RWPE2 (cell line): Measurements from ENCODE around the gene ATP4B.

Source experiments
- ATAC-seq: fragments of 200-7000 bp; cut with Tn5 transposase; 3 replicates; pipeline ENCODE4 v1.9.1; 2021; ENCODE audit warnings: low read depth
- DNase-seq: peaks from one replicate; pipeline ENCODE4 v3.0.0-alpha.2; 2020; ENCODE audit warnings: low spot score
- H3K27ac ChIP-seq: fragments of 450-650 bp; 2 replicates; pipeline ENCODE4 v1.5.1; 2017; ENCODE audit warnings: mild to moderate bottlenecking; ENCODE audit not compliant: poor library complexity, severe bottlenecking
- H3K27me3 ChIP-seq: fragments of 250-450 bp; sonication (Bioruptor Pico); 2 replicates; pipeline ENCODE4 v1.5.1; 2021; ENCODE audit warnings: mild to moderate bottlenecking, moderate library complexity; ENCODE audit not compliant: insufficient read depth, poor library complexity, severe bottlenecking
- H3K36me3 ChIP-seq: fragments of 250-450 bp; sonication (Bioruptor Pico); 2 replicates; pipeline ENCODE4 v1.5.1; 2020; ENCODE audit warnings: low read depth, mild to moderate bottlenecking, moderate library complexity
- H3K4me1 ChIP-seq: fragments of 250-450 bp; sonication (Bioruptor Pico); 2 replicates; pipeline ENCODE4 v1.5.1; 2021; ENCODE audit warnings: mild to moderate bottlenecking, moderate library complexity; ENCODE audit not compliant: insufficient read depth, poor library complexity, severe bottlenecking
- H3K4me3 ChIP-seq: fragments of 250-450 bp; sonication (Bioruptor Pico); 2 replicates; pipeline ENCODE4 v1.5.1; 2021; ENCODE audit warnings: mild to moderate bottlenecking, moderate library complexity; ENCODE audit not compliant: severe bottlenecking
- H3K9me3 ChIP-seq: fragments of 250-450 bp; sonication (Bioruptor Pico); 2 replicates; pipeline ENCODE4 v1.5.1; 2021; ENCODE audit warnings: mild to moderate bottlenecking, moderate library complexity; ENCODE audit not compliant: severe bottlenecking
- TF ChIP-seq, protein P1 (sequence below): fragments of 450-650 bp; IDR thresholded peaks from one replicate; pipeline ENCODE4 v1.5.1; 2017; ENCODE audit warnings: mild to moderate bottlenecking, moderate library complexity; ENCODE audit not compliant: poor library complexity, severe bottlenecking

ATP4B gene

DNA sequence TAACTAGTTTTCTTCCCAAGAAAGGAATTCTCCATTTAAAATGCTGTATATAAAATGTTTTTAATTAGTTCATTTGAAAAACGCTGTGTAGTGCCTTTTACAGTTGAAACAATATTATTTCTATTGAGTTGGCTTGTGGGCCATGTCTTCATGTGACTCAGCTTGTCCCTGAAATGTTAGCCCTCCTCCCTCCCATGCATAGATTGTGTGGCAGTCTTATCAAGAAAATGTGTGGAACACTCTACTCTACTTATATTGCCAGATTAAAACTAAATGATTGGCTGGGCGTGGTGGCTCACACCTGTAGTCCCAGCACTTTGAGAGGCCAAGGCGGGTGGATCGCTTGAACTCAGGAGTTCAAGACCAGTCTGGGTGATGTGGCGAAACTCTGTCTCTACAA lies 40.0 kb downstream of the ATP4B start:
- Histone ChIP-seq H3K9me3 (no peaks in the 10 kb centered on the region), H3K4me1 (no peaks in the 10 kb centered on the region), H3K36me3 (peaks cover 56% of the 10 kb centered on the region), H3K4me3 (no peak overlapping the region), H3K27me3 (no peaks in the 10 kb centered on the region), H3K27ac (no peak overlapping the region)
- DNase-seq = no peak
- no peak for ATAC-seq
- TF ChIP-seq, protein P1, sequence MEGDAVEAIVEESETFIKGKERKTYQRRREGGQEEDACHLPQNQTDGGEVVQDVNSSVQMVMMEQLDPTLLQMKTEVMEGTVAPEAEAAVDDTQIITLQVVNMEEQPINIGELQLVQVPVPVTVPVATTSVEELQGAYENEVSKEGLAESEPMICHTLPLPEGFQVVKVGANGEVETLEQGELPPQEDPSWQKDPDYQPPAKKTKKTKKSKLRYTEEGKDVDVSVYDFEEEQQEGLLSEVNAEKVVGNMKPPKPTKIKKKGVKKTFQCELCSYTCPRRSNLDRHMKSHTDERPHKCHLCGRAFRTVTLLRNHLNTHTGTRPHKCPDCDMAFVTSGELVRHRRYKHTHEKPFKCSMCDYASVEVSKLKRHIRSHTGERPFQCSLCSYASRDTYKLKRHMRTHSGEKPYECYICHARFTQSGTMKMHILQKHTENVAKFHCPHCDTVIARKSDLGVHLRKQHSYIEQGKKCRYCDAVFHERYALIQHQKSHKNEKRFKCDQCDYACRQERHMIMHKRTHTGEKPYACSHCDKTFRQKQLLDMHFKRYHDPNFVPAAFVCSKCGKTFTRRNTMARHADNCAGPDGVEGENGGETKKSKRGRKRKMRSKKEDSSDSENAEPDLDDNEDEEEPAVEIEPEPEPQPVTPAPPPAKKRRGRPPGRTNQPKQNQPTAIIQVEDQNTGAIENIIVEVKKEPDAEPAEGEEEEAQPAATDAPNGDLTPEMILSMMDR = no peak

DNA sequence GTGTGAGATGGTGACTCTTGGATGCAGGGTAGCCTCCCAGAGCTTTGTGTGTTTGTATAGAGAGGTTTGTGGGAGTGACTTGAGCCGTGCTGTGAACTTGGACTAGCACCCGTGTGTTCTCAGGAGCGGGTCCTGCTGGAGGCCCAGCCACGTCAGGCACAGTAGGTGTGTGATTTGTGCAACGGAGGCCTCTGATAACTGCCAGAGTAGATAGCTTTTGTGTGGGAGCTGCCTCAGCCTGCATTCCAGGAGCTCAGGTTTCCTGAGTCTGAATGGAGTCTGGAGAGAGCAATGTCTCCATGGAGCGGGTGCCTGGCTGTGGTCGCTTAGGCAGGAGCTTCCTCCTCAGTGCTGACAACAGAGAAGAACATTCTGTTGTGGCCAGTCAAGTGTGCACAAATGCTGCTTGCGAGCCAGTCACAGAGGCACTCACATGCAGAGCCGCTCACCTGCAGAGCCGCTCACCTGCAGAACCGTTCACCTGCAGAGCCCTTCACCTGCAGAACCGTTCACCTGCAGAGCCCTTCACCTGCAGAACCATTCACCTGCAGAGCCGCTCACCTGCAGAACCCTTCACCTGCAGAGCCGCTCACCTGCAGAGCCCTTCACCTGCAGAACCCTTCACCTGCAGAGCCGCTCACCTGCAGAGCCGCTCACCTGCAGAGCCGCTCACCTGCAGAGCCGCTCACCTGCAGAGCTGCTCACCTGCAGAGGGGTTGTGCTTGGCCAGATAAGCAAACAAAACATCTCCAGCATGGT lies 40.8 kb downstream of the ATP4B start:
- Histone ChIP-seq H3K36me3 (peaks cover 57% of the 10 kb centered on the region), H3K9me3 (no peaks in the 10 kb centered on the region), H3K27ac (no peak overlapping the region), H3K4me1 (no peaks in the 10 kb centered on the region), H3K27me3 (no peaks in the 10 kb centered on the region), H3K4me3 (no peak overlapping the region)
- TF ChIP-seq, protein P1 = no peak
- ATAC-seq (no peak), DNase-seq (no peak)

DNA sequence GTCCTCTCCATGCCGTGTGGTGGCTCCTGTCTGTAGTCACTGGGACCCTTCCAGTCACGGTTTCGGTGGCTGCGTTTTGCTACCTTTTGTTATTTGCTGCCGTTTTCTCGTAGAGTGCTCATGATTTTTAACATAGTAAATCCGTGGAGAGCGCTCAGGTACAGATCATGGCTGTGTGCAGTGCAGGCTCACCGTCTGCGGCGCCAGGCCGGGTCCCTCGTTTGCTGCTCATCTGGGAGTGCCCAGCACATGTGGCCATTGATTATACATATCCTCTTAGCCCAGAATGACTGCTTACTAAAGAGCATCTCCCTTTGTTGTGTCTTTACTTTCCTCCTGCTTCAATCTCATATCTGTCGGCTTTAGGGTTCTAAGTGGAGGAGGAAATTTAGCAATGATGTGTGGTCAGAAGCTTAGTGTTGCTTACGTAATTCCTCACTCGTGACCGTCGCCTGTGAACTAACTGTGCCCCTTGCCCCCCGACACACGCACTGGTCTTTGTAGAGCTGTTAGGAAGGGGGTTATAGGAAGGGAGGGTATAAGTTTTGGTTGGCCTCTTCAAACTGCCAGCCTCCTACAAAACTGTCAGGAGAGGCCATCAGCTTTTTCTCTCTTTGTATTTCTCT lies 41.6 kb downstream of the ATP4B start:
- Histone ChIP-seq H3K4me3 (no peak overlapping the region), H3K9me3 (no peaks in the 10 kb centered on the region), H3K36me3 (peaks cover 60% of the 10 kb centered on the region), H3K27ac (no peak overlapping the region), H3K27me3 (no peaks in the 10 kb centered on the region), H3K4me1 (no peaks in the 10 kb centered on the region)
- ATAC-seq (no peak), DNase-seq (no peak)
- TF ChIP-seq, protein P1 = no peak

DNA sequence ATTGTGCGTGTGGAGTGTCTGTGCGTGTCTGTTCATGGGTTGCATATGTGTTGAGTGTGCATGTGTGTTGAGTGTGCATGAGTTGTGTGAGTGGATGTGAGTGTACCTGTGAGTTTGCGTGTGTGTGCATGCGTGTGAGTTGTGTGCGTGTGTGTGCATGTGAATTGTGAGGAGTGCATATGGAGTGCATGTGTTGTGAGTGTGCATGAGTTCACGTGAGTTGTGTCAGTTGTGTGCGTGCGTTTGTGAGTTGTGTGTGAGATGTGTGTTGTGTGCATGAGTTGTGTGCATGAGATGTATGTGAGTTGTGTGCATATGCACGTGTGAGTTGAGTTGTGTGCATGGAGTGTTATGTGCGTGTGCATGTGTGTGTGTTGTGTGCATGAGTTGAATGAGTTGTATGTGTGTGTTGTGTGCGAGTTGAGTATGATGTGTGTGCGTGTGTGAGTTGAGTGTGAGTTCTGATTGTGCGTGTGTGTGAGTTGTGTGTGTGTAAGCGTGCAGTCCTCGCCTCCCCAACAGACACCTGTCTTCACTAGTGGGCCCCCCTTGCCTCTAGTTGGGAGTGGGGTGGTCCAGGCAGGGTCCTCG lies 44.1 kb downstream of the ATP4B start:
- TF ChIP-seq, protein P1 = no peak
- DNase-seq = no peak
- ATAC-seq = no peak
- Histone ChIP-seq H3K4me1 (no peaks in the 10 kb centered on the region), H3K36me3 (peaks cover 58% of the 10 kb centered on the region), H3K27ac (no peak overlapping the region), H3K4me3 (no peak overlapping the region), H3K9me3 (no peaks in the 10 kb centered on the region), H3K27me3 (no peaks in the 10 kb centered on the region)
